ENCODE measurements around the gene PPP6R2. TPM values are rescaled to one million over a fixed set of nuclear protein-coding genes. Genes with fewer than 3 reads are reported as not detected.
"Not testable (repeated sequence)": the region's sequence is repeated elsewhere in the genome, so short reads cannot be mapped to it uniquely, and the experiment has no call there.

Gene PPP6R2
- total RNA-seq, 1 donor from 2014 or later = 49.3 TPM

- no peak for TF ChIP-seq CTCF (conservative IDR thresholded peaks at IDR 0.05; ENCODE audit: low read depth, low read length)
- DNase-seq (ENCODE audit: low read depth) = no peak
- no peak overlapping the region for H3K4me3 ChIP-seq (ENCODE audit: low read depth, low read length)
Observed at GRCh38 chr22:50367778-50368500, 24.8 kb downstream of the PPP6R2 start.

DNA sequence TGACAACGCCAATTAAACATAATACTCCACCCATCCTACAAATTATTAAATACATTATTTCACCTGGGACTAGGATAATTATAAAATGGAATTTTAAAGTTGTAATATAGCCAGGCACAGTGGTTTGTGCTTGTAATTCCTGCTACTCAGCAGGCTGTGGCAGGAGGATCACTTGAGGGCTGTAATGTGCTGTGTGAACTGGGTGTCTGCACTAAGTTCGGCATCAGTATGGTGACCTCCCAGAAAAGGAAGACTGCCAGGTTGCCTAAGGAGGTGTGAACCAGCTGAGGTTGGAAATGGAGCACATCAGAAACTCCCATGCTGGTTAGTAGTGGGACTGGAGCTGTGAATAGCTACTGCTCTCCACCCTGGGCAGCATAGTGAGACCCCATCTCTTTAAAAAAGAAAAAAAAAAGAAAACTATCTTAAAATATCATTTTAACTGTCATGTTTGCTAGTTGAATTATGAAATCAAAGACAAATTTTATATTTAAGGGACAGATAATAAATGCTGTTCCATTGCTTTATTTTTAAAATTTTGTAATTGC lies 28.0 kb downstream of the PPP6R2 start:
- no peak for DNase-seq (ENCODE audit: low read depth)
- no peak for TF ChIP-seq CTCF (conservative IDR thresholded peaks at IDR 0.05; ENCODE audit: low read depth, low read length)

GRCh38 chr22:50376085-50376651 lies 33.0 kb downstream of the PPP6R2 start:
- no peak for DNase-seq (ENCODE audit: low read depth)
- TF ChIP-seq CTCF (conservative IDR thresholded peaks at IDR 0.05; ENCODE audit: low read depth, low read length) = no peak
- no peak overlapping the region for H3K4me3 ChIP-seq (ENCODE audit: low read depth, low read length)

More for the DNA sequence above, 28.0 kb downstream of the PPP6R2 start:
- no peak overlapping the region for H3K4me3 ChIP-seq (ENCODE audit: low read depth, low read length)

GRCh38 chr22:50381021-50381555 lies 38.0 kb downstream of the PPP6R2 start:
- not testable (repeated sequence) for DNase-seq (ENCODE audit: low read depth); H3K4me3 ChIP-seq (ENCODE audit: low read depth, low read length)

GRCh38 chr22:50396751-50397370 lies 53.7 kb downstream of the PPP6R2 start:
- no peak for TF ChIP-seq CTCF (conservative IDR thresholded peaks at IDR 0.05; ENCODE audit: low read depth, low read length)
- H3K4me3 ChIP-seq (ENCODE audit: low read depth, low read length) = no peak overlapping the region
- DNase-seq (ENCODE audit: low read depth) = no peak

DNA sequence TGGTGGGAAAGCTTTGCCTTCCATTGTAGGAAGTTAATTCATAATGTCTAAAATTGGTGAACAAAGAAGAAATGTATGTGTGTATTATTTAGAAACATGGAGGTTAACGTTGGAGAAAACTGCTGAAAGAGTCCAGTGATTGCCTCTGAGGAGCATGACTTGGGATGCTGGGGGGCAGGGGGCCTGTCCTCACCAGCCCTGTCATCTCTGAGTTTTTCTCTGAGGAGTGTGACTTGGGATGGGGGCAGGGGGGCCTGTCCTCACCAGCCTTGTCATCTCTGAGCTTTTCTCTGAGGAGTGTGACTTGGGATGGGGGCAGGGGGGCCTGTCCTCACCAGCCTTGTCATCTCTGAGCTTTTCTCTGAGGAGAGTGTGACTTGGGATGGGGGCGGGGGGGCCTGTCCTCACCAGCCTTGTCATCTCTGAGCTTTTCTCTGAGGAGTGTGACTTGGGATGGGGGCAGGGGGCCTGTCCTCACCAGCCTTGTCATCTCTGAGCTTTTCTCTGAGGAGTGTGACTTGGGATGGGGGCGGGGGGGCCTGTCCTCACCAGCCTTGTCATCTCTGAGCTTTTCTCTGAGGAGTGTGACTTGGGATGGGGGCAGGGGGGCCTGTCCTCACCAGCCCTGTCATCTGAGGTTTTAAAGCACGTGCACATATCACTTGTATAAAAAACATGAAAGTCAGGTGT lies 54.4 kb downstream of the PPP6R2 start:
- not testable (repeated sequence) for H3K4me3 ChIP-seq (ENCODE audit: low read depth, low read length); DNase-seq (ENCODE audit: low read depth)

- no peak for TF ChIP-seq CTCF (conservative IDR thresholded peaks at IDR 0.05; ENCODE audit: low read depth, low read length)
- H3K4me3 ChIP-seq (ENCODE audit: low read depth, low read length) = no peak overlapping the region
- DNase-seq (ENCODE audit: low read depth) = no peak
Observed at GRCh38 chr22:50398831-50399648, 55.9 kb downstream of the PPP6R2 start.
